Raji (cell line): ENCODE measurements around the gene SLC34A1.
A peak's percentile ranks its signal among the peaks of the same experiment; 100 is the strongest.

ENCODE experiments used
- POLR2A ChIP-seq: IDR thresholded peaks from 2 replicates; pipeline ENCODE4 v1.6.1; 2011; ENCODE audit warnings: low read depth, low read length, control low read depth; ENCODE audit not compliant: insufficient read depth

SLC34A1 gene

GRCh38 chr5:177351392-177352329 is 32.6 kb upstream of the SLC34A1 start, which contains the start of gene LMAN2:
Gene LMAN2 (minus strand): TSS chr5:177351668. CDS start chr5:177351647, 21 bp downstream.
- peak; percentile 76 for TF ChIP-seq POLR2A

- TF ChIP-seq POLR2A: no peak
These were observed 31.1 kb upstream of the SLC34A1 start for GRCh38 chr5:177353093-177353492.

GRCh38 chr5:177354256-177354655 is 30.0 kb upstream of the SLC34A1 start:
- no peak for TF ChIP-seq POLR2A

- no peak for TF ChIP-seq POLR2A
These were observed 29.5 kb upstream of the SLC34A1 start for GRCh38 chr5:177354711-177355110.

- TF ChIP-seq POLR2A: no peak
These were observed 28.9 kb upstream of the SLC34A1 start for GRCh38 chr5:177355162-177355867.

- no peak for TF ChIP-seq POLR2A
These were observed 28.4 kb upstream of the SLC34A1 start for GRCh38 chr5:177355868-177356168.

GRCh38 chr5:177356746-177357145 is 27.5 kb upstream of the SLC34A1 start:
- no peak for TF ChIP-seq POLR2A

- TF ChIP-seq POLR2A: no peak
These were observed 27.1 kb upstream of the SLC34A1 start for GRCh38 chr5:177357146-177357458.

- TF ChIP-seq POLR2A: peak; percentile 86
These were observed 26.5 kb upstream of the SLC34A1 start, which contains the start of gene RGS14 for GRCh38 chr5:177357459-177358351. Gene RGS14 (plus strand): TSS chr5:177357924. CDS start chr5:177358025, 101 bp downstream.

- no peak for TF ChIP-seq POLR2A
These were observed 25.8 kb upstream of the SLC34A1 start for GRCh38 chr5:177358370-177358819.

GRCh38 chr5:177359451-177359851 is 24.8 kb upstream of the SLC34A1 start:
- TF ChIP-seq POLR2A: no peak

- TF ChIP-seq POLR2A: no peak
These were observed 24.4 kb upstream of the SLC34A1 start for GRCh38 chr5:177359860-177360259.

GRCh38 chr5:177361418-177362291 is 22.6 kb upstream of the SLC34A1 start:
- no peak for TF ChIP-seq POLR2A

GRCh38 chr5:177362292-177362609 is 22.0 kb upstream of the SLC34A1 start:
- TF ChIP-seq POLR2A: no peak
